Measurements from ENCODE around the gene RBM3. TPM values are rescaled to one million over a fixed set of nuclear protein-coding genes. Genes with fewer than 3 reads are reported as not detected.

Gene RBM3
- total RNA-seq, 1 experiment from 2014 or later = 233 TPM

DNA sequence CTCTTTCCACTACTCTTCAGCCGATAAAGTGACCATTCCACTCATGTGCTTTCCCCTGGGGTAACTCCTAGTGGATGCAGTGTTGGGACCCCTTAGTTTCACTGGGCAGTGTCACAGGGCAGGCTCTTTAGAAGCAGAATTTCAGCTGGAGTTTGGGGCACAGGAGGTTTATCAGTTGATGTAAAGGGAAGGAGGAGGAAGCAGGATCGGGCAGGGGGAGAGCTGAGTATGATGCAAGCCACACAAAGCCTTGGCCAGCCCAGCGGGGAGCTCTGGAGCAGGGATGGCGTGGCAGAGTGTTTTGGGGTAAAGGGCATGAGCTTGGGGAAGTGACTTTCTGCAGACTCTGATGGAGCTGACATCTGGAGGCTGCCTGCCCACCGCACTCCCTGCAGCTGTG lies 42.3 kb downstream of the RBM3 start:
- Histone ChIP-seq H3K4me3 (replicated peaks in 1 of 2; ENCODE audit: low read depth in 1 of 2, low read length in 2 of 2) (no peak overlapping the region), H3K27me3 (ENCODE audit: insufficient read depth, low read length) (no peaks in the 10 kb centered on the region), H3K79me2 (ENCODE audit: insufficient read depth, low read length) (no peaks in the 10 kb centered on the region), H3K4me2 (ENCODE audit: low read length) (no peak overlapping the region), H3K9me3 (ENCODE audit: control insufficient read depth in 1 of 2, insufficient read depth in 1 of 2, low read depth in 1 of 2, low read length in 2 of 2) (no peaks in the 10 kb centered on the region), H4K20me1 (ENCODE audit: insufficient read depth) (no peaks in the 10 kb centered on the region), H2AFZ (ENCODE audit: low read depth, low read length, poor library complexity, severe bottlenecking) (no peak overlapping the region), H3K9ac (ENCODE audit: low read length) (no peak overlapping the region), H3K36me3 (ENCODE audit: control insufficient read depth in 1 of 2, insufficient read depth in 2 of 2, low read length in 2 of 2) (no peaks in the 10 kb centered on the region), H3K9me2 (ENCODE audit: insufficient read depth) (no peaks in the 10 kb centered on the region), H3K27ac (ENCODE audit: low read depth, low read length) (no peak overlapping the region), H3K4me1 (ENCODE audit: control insufficient read depth in 1 of 2, insufficient read depth in 2 of 2, low read length in 2 of 2) (no peaks in the 10 kb centered on the region)
- ChIA-PET POLR2A (no interaction called here), CTCF (no interaction called here), RAD21 (ENCODE audit: low non-redundant PET in 1 of 2, low total read pairs in 2 of 2, uncharacterized antibody in 2 of 2, unreplicated experiment in 2 of 2) (no interaction called here)
- intact Hi-C loops (cut with micrococcal nuclease) = no loop called here
- TF ChIP-seq SP1 (IDR thresholded peaks at IDR 0.05; ENCODE audit: low read depth) (no peak), EGR1 (IDR thresholded peaks at IDR 0.05; ENCODE audit: low read depth) (no peak), POLR2A (IDR thresholded peaks at IDR 0.05; ENCODE audit: borderline replicate concordance, extremely low read depth, insufficient read depth, insufficient read length) (no peak), EZH2phosphoT487 (IDR thresholded peaks at IDR 0.05; ENCODE audit: borderline replicate concordance) (no peak), EZH2 (IDR thresholded peaks at IDR 0.05) (no peak)
- TF ChIP-seq, protein P1, sequence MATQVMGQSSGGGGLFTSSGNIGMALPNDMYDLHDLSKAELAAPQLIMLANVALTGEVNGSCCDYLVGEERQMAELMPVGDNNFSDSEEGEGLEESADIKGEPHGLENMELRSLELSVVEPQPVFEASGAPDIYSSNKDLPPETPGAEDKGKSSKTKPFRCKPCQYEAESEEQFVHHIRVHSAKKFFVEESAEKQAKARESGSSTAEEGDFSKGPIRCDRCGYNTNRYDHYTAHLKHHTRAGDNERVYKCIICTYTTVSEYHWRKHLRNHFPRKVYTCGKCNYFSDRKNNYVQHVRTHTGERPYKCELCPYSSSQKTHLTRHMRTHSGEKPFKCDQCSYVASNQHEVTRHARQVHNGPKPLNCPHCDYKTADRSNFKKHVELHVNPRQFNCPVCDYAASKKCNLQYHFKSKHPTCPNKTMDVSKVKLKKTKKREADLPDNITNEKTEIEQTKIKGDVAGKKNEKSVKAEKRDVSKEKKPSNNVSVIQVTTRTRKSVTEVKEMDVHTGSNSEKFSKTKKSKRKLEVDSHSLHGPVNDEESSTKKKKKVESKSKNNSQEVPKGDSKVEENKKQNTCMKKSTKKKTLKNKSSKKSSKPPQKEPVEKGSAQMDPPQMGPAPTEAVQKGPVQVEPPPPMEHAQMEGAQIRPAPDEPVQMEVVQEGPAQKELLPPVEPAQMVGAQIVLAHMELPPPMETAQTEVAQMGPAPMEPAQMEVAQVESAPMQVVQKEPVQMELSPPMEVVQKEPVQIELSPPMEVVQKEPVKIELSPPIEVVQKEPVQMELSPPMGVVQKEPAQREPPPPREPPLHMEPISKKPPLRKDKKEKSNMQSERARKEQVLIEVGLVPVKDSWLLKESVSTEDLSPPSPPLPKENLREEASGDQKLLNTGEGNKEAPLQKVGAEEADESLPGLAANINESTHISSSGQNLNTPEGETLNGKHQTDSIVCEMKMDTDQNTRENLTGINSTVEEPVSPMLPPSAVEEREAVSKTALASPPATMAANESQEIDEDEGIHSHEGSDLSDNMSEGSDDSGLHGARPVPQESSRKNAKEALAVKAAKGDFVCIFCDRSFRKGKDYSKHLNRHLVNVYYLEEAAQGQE (IDR thresholded peaks at IDR 0.05; ENCODE audit: low read depth) = no peak
- TF ChIP-seq, protein P2, sequence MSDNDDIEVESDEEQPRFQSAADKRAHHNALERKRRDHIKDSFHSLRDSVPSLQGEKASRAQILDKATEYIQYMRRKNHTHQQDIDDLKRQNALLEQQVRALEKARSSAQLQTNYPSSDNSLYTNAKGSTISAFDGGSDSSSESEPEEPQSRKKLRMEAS (IDR thresholded peaks at IDR 0.05) = no peak
- DNase-seq (ENCODE audit: low read depth, low spot score) (no peak), ATAC-seq (no peak)
- BruUV-seq (replicated peaks) = no TSS peak
